GM23338 (cell line): ENCODE results near the gene CXCR3.

Experiments used
- EZH2 ChIP-seq: fragments of 200-600 bp; sonication (generic); IDR thresholded peaks from one replicate; pipeline ENCODE4 v1.8.0; 2017; ENCODE audit warnings: antibody characterized with exemption, mild to moderate bottlenecking, low read depth; ENCODE audit not compliant: unreplicated experiment
- TF ChIP-seq, protein P1 (sequence below), 2 experiments: fragments of 200-600 bp in 1 of 2; sonication (generic) in 1 of 2; conservative IDR thresholded peaks; 2 replicates each; pipeline versions ENCODE4 v1.5.1 to v1.6.1; 2016 to 2017; ENCODE audit warnings: antibody characterized with exemption in 2 of 2, low read depth in 2 of 2, mild to moderate bottlenecking in 2 of 2, moderate library complexity in 1 of 2

DNA sequence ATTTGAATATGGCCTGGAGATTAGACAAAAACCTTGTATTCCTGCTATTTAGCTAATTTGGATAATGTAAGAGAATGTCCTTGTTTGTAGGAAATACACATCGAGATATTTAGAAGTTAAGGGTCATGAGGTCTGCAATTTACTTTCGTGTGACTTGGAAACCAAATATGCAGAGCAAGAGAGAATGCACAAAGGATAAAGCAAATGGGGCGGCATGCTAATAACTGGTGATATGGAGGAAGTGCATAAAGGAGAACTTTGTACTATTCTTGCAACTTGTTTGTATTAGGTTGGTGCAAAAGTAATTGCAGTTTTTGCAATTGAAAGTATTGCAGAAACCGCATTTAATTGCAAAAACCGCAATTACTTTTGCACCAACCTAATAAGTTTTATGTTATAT is 7.2 kb upstream of the CXCR3 start:
- TF ChIP-seq, protein P1, sequence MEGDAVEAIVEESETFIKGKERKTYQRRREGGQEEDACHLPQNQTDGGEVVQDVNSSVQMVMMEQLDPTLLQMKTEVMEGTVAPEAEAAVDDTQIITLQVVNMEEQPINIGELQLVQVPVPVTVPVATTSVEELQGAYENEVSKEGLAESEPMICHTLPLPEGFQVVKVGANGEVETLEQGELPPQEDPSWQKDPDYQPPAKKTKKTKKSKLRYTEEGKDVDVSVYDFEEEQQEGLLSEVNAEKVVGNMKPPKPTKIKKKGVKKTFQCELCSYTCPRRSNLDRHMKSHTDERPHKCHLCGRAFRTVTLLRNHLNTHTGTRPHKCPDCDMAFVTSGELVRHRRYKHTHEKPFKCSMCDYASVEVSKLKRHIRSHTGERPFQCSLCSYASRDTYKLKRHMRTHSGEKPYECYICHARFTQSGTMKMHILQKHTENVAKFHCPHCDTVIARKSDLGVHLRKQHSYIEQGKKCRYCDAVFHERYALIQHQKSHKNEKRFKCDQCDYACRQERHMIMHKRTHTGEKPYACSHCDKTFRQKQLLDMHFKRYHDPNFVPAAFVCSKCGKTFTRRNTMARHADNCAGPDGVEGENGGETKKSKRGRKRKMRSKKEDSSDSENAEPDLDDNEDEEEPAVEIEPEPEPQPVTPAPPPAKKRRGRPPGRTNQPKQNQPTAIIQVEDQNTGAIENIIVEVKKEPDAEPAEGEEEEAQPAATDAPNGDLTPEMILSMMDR (conservative IDR thresholded peaks at IDR 0.05; ENCODE audit: low read depth in 2 of 2): no peak
- TF ChIP-seq EZH2: no peak
